Omental fat pad (tissue), 4 donors: ENCODE data around the gene OR2A25. TPM values are rescaled to one million over a fixed set of nuclear protein-coding genes. Genes with fewer than 3 reads are reported as not detected.
"Not testable (repeated sequence)": the region's sequence is repeated elsewhere in the genome, so short reads cannot be mapped to it uniquely, and the experiment has no call there.

Source experiments
- ATAC-seq: fragments of 150-250 bp; one replicate; pipeline ENCODE4 v1.9.1; 2016; ENCODE audit warnings: mild to moderate bottlenecking, moderate library complexity; ENCODE audit not compliant: low FRiP score
- DNase-seq: peaks from one replicate; pipeline ENCODE4 v3.0.0-alpha.2; 2019; ENCODE audit warnings: low spot score
- CTCF ChIP-seq, 3 donors: fragments of 450-650 bp; IDR thresholded peaks; one replicate each; pipeline ENCODE4 v1.5.1; 2016 to 2017; ENCODE audit warnings: antibody characterized with exemption in 3 of 3, mild to moderate bottlenecking in 3 of 3, moderate library complexity in 2 of 3
- total RNA-seq, 4 donors: library from RNA; depleted of rRNA; stranded (reverse); fragments of >200 nt; gene quantifications; one replicate each; pipeline ENCODE4 v1.1.0, GENCODE V29; 2016

OR2A25 gene
- total RNA-seq, 4 donors from 2014 or later: not detected

- ATAC-seq: no peak
- no peak for TF ChIP-seq CTCF (IDR thresholded peaks at IDR 0.05)
- DNase-seq: no peak
Measured at GRCh38 chr7:144037414-144038035, 32.1 kb upstream of the OR2A25 start.

GRCh38 chr7:144038887-144039286 lies 30.7 kb upstream of the OR2A25 start:
- no peak for TF ChIP-seq CTCF (IDR thresholded peaks at IDR 0.05)
- ATAC-seq (no peak), DNase-seq (no peak)

- ATAC-seq (no peak), DNase-seq (no peak)
- no peak for TF ChIP-seq CTCF (IDR thresholded peaks at IDR 0.05)
Measured at GRCh38 chr7:144048648-144049047, 21.0 kb upstream of the OR2A25 start, which contains the start of gene OR2A5. Gene OR2A5 (plus strand): TSS chr7:144048948. CDS start chr7:144050402, 1,454 bp downstream.

- ATAC-seq: no peak
- no peak for TF ChIP-seq CTCF (IDR thresholded peaks at IDR 0.05)
- DNase-seq: no peak
Measured at GRCh38 chr7:144049491-144049890, 20.1 kb upstream of the OR2A25 start.

- DNase-seq: no peak
- no peak for TF ChIP-seq CTCF (IDR thresholded peaks at IDR 0.05)
Measured at GRCh38 chr7:144050093-144050492, 19.5 kb upstream of the OR2A25 start.

GRCh38 chr7:144050884-144051283 lies 18.7 kb upstream of the OR2A25 start:
- DNase-seq, ATAC-seq: not testable (repeated sequence)

More at GRCh38 chr7:144050093-144050492, 19.5 kb upstream of the OR2A25 start:
- ATAC-seq: no peak

- TF ChIP-seq CTCF (IDR thresholded peaks at IDR 0.05): no peak
- ATAC-seq (no peak), DNase-seq (no peak)
Measured at GRCh38 chr7:144057954-144058353, 11.7 kb upstream of the OR2A25 start.
